Right lung (tissue), 5 donors: Measurements from ENCODE around the gene ESRRA. TPM values are rescaled to one million over a fixed set of nuclear protein-coding genes. Genes with fewer than 3 reads are reported as not detected.
A peak's percentile ranks its signal among the peaks of the same experiment; 100 is the strongest.

ENCODE experiments used
- DNase-seq, 2 donors: peaks; one replicate each; pipeline ENCODE4 v3.0.0-alpha.2; 2013
- polyA plus RNA-seq, 5 donors: library from polyadenylated mRNA; unstranded; fragments of 120-200 nt; gene quantifications; one replicate each; pipeline versions ENCODE4 v1.2.1 to v1.2.3, GENCODE V29; 2013; ENCODE audit warnings: inconsistent platforms in 1 of 5, low replicate concordance in 1 of 5; ENCODE audit not compliant: insufficient read length in 5 of 5, insufficient read depth in 1 of 5

The ESRRA gene
- polyA plus RNA-seq, 5 donors = 6.9 to 21.0 (median 12.4) TPM

DNA sequence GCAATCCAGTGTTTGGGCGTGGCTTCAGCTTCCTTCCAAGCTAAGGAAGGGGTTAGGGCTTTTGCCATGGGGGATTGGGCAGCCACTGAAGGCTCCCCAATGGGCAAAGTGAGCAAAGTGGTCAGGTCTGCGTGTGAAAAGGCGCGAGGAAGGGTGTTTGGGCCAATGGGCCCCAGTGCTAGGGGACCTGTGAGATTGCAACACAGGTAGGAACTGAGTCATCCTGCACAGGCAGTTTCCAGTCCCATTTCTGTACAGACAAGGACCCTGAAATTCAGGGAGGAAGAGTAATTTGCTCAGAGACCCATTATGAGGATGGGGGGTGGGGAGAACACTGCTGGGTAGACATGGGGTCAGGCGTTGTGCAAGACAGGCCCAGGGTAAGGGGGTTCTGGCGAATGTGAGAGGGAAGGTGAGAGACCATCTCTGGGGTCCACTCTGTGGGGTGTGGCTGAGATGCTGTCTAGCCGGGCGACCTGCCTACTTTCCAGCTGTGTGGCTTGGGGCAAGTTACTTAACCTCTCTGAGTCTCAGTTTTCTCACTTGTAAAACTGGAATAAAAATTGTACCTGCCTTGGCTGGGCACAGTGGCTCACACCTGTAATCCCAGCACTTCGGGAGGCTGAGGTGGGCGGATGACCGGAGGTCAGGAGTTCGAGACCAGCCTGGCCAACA lies 42.0 kb downstream of the ESRRA start:
- DNase-seq = no peak

DNA sequence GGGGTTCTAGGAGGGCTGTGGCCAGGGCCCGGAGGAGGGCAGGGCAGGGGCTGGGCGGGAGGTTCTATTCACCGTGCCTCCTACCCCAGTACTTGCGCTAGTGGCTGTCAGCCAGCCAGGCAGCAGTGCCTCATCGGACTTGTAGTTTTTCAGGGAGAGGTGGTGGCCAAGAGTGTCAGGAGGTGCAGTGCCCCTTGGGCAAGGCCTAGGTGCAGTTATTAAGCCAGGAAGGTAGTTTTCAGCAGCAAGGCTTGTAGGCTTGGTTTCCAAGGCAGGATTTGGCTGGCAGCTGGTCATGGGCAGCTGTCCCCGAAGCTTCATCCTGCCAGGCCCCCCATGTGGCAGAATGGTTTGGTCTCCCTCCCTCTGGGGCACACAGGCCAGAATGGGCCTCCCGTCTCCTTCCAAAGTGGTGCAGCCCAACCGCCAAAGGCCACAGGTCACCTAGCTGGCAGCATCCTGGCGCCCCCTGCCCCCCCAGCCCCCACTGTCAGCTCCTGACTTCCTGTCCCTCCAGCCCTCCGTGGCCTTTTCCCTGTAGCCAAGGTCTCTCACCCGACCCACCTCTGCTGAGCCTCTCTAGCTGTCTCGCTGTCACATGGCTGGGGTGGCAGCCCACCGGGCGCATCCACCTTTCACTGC lies 43.2 kb downstream of the ESRRA start:
- DNase-seq = no peak

DNA sequence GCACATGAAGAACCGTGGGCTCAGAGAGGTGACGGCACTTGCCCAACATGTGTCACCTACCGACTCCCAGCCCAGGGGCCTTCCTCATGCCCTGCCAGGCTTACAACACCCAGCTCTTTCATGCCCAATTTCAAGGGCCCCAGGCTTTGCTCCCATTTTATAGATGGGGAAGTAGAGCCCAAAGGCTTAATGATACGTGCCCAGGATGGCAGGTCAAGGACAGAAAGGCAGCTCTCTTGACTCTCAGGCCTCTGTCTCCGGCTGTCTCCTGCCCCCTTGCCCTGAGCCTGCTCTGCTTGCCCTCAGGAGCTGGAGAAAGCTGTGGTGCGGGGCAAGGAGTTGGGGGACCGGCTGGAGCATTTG lies 43.7 kb downstream of the ESRRA start:
- no peak for DNase-seq

DNA sequence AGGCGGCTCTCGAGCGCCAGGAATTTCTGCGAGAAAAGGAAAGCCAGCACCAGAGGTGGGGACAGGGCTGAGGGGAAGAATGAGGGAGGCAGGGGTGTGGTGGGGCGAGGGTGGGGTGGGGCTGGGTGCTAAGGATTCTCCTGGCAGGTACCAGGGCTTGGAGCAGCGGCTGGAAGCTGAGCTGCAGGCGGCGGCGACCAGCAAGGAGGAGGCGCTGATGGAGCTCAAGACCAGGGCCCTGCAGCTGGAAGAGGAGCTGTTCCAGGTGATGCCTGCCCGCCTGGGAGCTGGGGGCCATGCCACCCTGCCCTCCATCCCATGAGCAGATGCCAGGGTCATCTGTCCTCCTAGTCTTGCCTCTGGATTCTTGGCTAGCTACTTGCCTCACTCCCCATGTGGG lies 44.1 kb downstream of the ESRRA start:
- DNase-seq = no peak

DNA sequence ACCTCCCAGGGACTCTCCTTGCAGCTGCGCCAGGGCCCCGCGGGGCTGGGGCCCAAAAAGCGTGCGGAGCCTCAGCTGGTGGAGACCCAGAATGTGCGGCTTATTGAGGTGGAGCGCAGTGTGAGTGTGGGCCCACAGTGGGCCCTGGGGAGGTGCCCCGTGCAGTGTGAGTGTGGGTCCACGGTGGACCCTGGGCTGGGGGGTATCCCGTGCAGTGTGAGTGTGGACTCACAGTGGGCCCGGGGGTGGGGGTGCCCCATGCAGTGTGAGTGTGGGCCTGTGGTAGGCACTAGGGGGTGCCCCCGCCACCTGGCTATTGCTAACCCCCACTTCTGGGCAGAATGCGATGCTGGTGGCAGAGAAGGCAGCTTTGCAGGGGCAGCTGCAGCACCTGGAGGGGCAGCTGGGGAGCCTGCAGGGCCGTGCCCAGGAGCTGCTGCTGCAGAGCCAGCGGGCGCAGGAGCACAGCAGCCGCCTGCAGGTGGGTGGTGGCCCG lies 45.9 kb downstream of the ESRRA start:
- no peak for DNase-seq

DNA sequence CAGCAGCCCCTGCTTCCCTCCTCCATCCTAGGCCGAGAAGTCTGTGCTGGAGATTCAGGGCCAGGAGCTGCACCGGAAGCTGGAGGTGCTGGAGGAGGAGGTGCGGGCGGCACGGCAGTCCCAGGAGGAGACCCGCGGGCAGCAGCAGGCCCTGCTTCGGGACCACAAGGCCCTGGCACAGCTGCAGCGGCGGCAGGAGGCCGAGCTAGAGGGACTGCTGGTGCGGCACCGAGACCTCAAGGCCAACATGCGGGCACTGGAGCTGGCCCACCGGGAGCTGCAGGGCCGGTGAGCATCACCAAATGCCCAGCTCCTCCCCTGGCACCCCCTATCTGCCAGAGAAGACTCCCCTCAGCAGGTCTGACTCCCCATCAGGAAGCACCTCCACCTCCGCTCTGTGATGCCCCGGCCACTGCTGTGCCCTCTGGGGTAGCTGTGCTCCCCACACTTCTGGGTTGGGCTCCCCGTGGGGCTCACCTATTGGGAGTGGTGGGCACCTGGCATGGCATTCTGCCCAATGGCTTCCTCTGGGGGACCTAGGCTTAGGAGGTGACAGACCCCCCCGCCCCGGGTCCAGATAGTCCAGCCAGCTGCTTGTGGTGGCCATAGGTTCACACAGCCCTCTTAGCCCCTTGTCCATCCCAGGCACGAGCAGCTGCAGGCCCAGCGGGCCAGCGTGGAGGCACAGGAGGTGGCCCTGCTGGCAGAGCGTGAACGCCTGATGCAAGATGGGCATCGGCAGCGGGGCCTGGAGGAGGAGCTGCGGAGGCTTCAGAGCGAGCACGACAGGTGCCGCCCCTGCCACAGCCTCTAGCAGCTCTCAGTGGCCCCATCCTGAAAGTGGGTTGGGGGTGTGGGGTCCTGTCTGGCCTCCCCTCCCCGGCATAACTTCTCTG lies 47.0 kb downstream of the ESRRA start:
- no peak for DNase-seq

GRCh38 chr11:64352995-64353714 lies 47.8 kb downstream of the ESRRA start:
- no peak for DNase-seq

- no peak for DNase-seq
Observed at GRCh38 chr11:64353715-64354506, 48.6 kb downstream of the ESRRA start.

DNA sequence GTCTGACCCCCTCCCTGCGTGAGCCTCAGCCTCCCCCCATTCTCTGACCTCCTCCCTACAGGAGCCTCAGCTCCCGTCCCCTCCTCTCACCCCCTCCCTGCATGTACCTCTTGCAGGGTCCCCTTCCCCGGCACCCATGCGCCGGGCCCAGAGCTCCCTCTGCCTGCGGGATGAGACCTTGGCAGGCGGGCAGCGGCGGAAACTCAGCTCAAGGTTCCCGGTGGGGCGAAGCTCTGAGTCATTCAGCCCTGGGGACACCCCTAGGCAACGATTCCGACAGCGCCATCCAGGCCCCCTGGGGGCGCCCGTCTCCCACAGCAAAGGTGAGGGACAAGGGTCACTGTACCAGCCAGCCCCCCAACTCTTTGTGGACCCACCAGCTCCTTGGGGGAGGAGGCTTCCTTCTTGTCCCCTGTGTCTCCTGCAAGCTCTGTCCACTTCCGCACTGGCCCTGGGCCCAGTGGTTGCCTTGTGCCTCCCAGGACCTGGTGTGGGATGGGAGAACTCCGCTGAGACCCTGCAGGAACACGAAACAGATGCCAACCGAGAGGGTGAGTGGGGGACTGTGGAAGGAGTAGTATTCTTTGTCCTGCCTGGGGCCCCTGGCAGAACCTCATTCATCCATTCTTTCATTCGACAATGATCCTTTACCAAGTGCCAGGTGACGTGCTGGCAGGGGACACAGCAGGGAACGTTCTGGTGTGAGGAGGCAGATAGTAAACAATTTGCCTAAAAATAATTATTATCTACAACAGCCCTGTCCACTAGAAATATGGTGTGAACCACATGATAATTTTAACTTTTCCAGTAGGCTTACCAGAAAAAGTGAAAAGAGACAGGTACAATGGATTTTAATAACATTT lies 50.0 kb downstream of the ESRRA start:
- peak; percentile 53 to 55 for DNase-seq

DNA sequence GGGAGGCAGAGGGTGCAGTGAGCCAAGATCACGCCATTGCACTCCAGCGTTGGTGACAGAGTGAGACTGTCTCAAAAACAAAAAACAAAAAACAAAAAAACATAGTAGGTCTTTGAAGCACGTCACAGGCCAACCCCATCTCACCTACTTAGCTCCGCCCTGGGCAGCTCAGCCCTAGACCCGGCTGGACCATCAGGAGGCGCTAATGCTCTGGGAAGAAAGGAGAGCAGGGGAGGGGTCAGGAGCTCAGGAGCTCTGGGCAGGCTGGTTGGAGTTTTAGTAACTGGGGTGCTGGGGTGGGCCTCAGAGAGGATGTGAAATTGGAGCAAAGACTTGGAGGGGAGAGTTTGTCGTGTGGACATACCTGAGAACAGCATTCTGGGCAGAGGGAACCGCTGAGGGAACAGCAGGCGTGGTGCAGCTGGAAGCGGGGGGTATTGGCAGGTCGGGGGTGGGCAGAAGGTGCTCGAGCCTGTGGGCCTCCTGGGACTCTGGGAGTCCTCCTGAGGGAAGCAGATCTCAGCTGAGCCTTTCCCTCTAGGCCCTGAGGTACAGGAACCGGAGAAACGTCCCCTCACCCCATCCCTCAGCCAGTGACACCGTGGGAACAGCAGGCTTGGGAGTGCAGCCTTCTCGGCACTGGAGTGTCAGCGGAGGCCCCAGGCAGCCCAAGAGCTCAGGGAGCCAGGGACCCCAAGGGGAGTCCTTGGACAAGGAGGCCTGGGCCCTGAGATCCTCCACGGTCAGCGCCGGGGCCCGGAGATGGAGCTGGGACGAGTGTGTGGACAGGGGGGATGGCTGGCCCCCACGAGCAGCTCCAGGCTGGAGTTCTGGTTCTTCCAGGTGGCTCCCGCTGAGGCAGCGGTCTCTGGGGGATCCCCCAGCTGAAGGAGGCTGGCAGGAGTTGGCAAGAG lies 51.4 kb downstream of the ESRRA start:
- no peak for DNase-seq

GRCh38 chr11:64357446-64357845 lies 52.1 kb downstream of the ESRRA start:
- no peak for DNase-seq

GRCh38 chr11:64357904-64358535 lies 52.7 kb downstream of the ESRRA start:
- DNase-seq = no peak

DNA sequence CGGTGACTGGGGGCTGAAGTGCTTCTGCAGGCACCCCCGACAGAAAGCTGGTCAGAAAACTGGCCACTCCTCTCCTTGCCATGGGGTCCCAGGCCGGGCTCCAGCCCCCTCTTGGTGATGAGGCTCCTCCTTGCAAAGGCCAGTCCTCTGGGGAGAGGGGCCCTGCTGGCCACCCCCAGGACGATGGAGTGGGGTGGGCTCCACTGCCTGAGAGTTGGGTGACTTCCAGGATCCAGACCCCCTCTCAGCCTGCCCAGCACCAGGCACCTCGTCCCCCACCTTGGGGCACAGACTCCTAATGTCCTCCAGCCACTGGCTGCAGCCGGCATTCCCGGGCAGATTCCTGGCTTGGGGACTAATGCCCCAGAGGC lies 53.2 kb downstream of the ESRRA start:
- DNase-seq = no peak

- DNase-seq = peak; percentile 55 to 57
Observed at GRCh38 chr11:64358907-64359711, 53.8 kb downstream of the ESRRA start, which contains the start of gene RPS6KA4. Gene RPS6KA4 (plus strand): TSS chr11:64359162. CDS start chr11:64359236, 74 bp downstream.

DNA sequence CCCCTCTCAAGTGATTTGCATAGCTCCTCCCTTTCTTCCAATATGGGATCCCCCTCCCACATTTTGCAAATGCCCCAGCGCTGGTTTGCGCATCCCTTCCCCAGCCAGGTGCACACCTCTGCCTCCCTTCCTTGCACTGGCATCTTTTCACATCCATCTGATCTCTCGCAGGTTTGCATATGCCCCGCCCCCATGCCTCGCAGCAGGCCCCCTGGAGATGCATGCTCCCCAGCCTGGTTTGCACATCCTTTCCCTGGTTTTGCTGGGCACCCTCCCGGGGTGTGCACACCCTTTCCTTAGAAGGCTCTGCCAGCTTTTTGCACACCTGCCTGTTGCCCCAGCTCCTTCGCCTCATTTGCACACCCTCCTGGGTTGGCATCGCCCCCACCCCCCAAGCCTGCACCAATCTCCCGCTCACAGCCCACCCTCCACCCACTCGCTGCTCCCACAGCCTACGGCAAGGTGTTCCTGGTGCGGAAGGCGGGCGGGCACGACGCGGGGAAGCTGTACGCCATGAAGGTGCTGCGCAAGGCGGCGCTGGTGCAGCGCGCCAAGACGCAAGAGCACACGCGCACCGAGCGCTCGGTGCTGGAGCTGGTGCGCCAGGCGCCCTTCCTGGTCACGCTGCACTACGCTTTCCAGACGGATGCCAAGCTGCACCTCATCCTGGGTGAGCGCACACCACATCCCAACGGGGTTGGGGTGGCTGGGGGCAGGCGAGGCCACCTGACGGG lies 54.6 kb downstream of the ESRRA start:
- DNase-seq = no peak

GRCh38 chr11:64360448-64360921 lies 55.2 kb downstream of the ESRRA start:
- no peak for DNase-seq

- no peak for DNase-seq
Observed at GRCh38 chr11:64361659-64362058, 56.3 kb downstream of the ESRRA start.
